Erythroblast (primary cell): ENCODE data around the gene SRPK2.

ENCODE experiments used
- GATA1 ChIP-seq: IDR thresholded peaks from 2 replicates; pipeline ENCODE4 v1.6.1; 2011; ENCODE audit warnings: low read depth, mild to moderate bottlenecking, control low read depth, low read length, moderate library complexity
- POLR2A ChIP-seq: IDR thresholded peaks from 2 replicates; pipeline ENCODE4 v1.6.1; 2011; ENCODE audit warnings: mild to moderate bottlenecking, low read length

GRCh38 chr7:105202616-105203015 is 186.1 kb downstream of the SRPK2 start:
- TF ChIP-seq POLR2A (no peak), GATA1 (no peak)
